K562 (cell line): ENCODE data around the gene TMEM72.

Source experiments
- CC2D1A ChIP-seq: fragments of 450-650 bp; IDR thresholded peaks from 2 replicates; pipeline ENCODE4 v1.6.1; 2017; ENCODE audit warnings: mild to moderate bottlenecking
- HMG20B ChIP-seq: fragments of 250-450 bp; sonication (Bioruptor Pico); IDR thresholded peaks from 2 replicates; pipeline ENCODE4 v1.5.0; 2021; ENCODE audit warnings: mild to moderate bottlenecking
- LARP7 ChIP-seq: fragments of 450-650 bp; IDR thresholded peaks from 2 replicates; pipeline ENCODE4 v1.6.1; 2016
- MEIS2 ChIP-seq: fragments of 450-650 bp; IDR thresholded peaks from 2 replicates; pipeline ENCODE4 v1.6.1; 2014; ENCODE audit warnings: mild to moderate bottlenecking; ENCODE audit not compliant: partially characterized antibody
- MYBL2 ChIP-seq, 2 experiments: fragments of 450-650 bp in 1 of 2; sonication (generic) in 1 of 2; formaldehyde crosslinking in 1 of 2; IDR thresholded peaks; 2 replicates each; pipeline versions ENCODE4 v1.6.1 to v1.8.1; 2017 to 2022; ENCODE audit warnings: borderline replicate concordance in 1 of 2, inconsistent platforms in 1 of 2, low read depth in 1 of 2, mild to moderate bottlenecking in 1 of 2, missing genetic modification reagents in 1 of 2, moderate library complexity in 1 of 2
- NFIC ChIP-seq: fragments of 450-650 bp; IDR thresholded peaks from 2 replicates; pipeline ENCODE4 v1.6.1; 2017; ENCODE audit warnings: mild to moderate bottlenecking, inconsistent platforms
- POLR2AphosphoS2 ChIP-seq: IDR thresholded peaks from 2 replicates; pipeline ENCODE4 v1.6.1; 2012; ENCODE audit warnings: low read length, improper control_type of control experiment
- TCF7 ChIP-seq: sonication (generic); IDR thresholded peaks from 2 replicates; pipeline ENCODE4 v1.6.1; 2016; ENCODE audit warnings: antibody characterized with exemption, borderline replicate concordance
- YBX1 ChIP-seq: fragments of 450-650 bp; IDR thresholded peaks from 2 replicates; pipeline ENCODE4 v1.7.1; 2016; ENCODE audit warnings: mild to moderate bottlenecking
- ZNF324 ChIP-seq: fragments of 250-450 bp; sonication (Bioruptor Pico); IDR thresholded peaks from 2 replicates; pipeline ENCODE4 v1.4.0; 2020; ENCODE audit warnings: mild to moderate bottlenecking
- TF ChIP-seq, protein P1 (sequence below): sonication (generic); formaldehyde crosslinking; IDR thresholded peaks from 2 replicates; pipeline ENCODE4 v1.9.0; 2022; ENCODE audit warnings: mild to moderate bottlenecking, missing genetic modification reagents
- TF ChIP-seq, protein P2 (sequence below), 3 experiments: IDR thresholded peaks in 2 of 3; conservative IDR thresholded peaks in 1 of 3; 2 replicates each; pipeline ENCODE4 v1.5.1; 2011 to 2012; ENCODE audit warnings: low read length in 3 of 3, mild to moderate bottlenecking in 3 of 3, control low read depth in 2 of 3, improper control_type of control experiment in 1 of 3, inconsistent platforms in 1 of 3, low read depth in 1 of 3, mixed read lengths in 1 of 3, moderate library complexity in 1 of 3; ENCODE audit not compliant: insufficient read depth in 2 of 3
- TF ChIP-seq, protein P3 (sequence below): IDR thresholded peaks from 3 replicates; pipeline ENCODE4 v1.6.1; 2011; ENCODE audit warnings: borderline replicate concordance, mild to moderate bottlenecking; ENCODE audit not compliant: insufficient read length, insufficient read depth
- TF ChIP-seq, protein P4 (sequence below): sonication (generic); formaldehyde crosslinking; IDR thresholded peaks from 2 replicates; pipeline ENCODE4 v1.8.0; 2022; ENCODE audit warnings: mild to moderate bottlenecking, missing genetic modification reagents

DNA sequence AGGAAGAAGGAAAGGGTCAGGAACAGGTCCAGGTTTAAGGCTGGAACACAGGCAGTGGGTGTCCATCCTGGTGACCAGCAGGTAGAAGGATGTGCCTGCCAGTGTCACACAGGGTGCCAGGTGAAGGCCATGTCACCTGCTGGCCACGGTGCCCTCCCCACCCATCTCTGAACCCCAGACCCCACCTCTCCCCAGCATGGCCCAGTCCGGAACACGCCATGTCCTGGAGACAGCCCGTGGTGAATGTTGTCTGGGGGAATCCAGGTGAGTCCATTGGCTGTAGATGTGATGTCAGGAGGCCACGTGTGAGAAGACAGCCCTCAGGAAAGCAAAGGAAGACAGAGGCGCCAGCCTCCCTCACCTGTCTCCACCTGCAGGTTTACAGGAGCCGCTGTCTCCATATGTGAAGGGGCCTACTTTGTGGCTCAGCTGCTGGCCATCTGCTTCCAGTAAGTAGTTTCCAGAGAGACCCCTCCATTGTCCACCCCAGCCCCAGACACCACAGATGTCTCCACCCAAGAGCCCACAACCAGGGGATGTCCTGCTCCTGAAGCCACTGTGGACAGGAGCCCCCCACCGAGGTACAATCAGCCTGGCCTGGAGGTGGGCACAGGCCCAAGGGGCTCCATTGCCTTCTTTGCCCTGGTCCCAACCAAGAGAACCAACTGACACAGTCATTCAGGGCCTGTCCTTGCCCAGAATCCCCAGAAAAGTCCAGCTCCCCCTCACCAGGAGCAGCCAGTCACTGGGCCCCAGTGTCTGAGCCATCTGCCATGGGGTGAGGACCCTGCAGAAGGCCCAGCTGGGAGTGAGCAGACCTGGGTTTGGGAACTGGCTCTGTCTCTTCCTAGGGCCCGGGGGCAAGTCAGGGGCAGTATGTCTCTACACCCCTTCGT is 20.7 kb downstream of the TMEM72 start:
- TF ChIP-seq, protein P1, sequence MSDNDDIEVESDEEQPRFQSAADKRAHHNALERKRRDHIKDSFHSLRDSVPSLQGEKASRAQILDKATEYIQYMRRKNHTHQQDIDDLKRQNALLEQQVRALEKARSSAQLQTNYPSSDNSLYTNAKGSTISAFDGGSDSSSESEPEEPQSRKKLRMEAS (CRISPR knock-in tag) = no peak
- TF ChIP-seq, protein P2, sequence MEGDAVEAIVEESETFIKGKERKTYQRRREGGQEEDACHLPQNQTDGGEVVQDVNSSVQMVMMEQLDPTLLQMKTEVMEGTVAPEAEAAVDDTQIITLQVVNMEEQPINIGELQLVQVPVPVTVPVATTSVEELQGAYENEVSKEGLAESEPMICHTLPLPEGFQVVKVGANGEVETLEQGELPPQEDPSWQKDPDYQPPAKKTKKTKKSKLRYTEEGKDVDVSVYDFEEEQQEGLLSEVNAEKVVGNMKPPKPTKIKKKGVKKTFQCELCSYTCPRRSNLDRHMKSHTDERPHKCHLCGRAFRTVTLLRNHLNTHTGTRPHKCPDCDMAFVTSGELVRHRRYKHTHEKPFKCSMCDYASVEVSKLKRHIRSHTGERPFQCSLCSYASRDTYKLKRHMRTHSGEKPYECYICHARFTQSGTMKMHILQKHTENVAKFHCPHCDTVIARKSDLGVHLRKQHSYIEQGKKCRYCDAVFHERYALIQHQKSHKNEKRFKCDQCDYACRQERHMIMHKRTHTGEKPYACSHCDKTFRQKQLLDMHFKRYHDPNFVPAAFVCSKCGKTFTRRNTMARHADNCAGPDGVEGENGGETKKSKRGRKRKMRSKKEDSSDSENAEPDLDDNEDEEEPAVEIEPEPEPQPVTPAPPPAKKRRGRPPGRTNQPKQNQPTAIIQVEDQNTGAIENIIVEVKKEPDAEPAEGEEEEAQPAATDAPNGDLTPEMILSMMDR (IDR thresholded peaks at IDR 0.05 in 2 of 3, conservative IDR thresholded peaks at IDR 0.05 in 1 of 3; ENCODE audit: insufficient read depth in 2 of 3, low read depth in 1 of 3, low read length in 3 of 3) = no peak
- TF ChIP-seq, protein P3, sequence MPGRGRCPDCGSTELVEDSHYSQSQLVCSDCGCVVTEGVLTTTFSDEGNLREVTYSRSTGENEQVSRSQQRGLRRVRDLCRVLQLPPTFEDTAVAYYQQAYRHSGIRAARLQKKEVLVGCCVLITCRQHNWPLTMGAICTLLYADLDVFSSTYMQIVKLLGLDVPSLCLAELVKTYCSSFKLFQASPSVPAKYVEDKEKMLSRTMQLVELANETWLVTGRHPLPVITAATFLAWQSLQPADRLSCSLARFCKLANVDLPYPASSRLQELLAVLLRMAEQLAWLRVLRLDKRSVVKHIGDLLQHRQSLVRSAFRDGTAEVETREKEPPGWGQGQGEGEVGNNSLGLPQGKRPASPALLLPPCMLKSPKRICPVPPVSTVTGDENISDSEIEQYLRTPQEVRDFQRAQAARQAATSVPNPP = no peak
- TF ChIP-seq HMG20B (CRISPR knock-in tag) = no peak
- TF ChIP-seq, protein P4, sequence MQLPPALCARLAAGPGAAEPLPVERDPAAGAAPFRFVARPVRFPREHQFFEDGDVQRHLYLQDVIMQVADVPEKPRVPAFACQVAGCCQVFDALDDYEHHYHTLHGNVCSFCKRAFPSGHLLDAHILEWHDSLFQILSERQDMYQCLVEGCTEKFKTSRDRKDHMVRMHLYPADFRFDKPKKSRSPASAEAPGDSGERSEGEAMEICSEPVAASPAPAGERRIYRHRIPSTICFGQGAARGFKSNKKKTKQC (CRISPR knock-in tag) = no peak
- TF ChIP-seq TCF7 = no peak
- TF ChIP-seq NFIC = no peak
- TF ChIP-seq MYBL2 (IDR thresholded peaks at IDR 0.05; ENCODE audit: low read depth) = no peak
- TF ChIP-seq MYBL2 (CRISPR knock-in tag; IDR thresholded peaks at IDR 0.05; ENCODE audit: borderline replicate concordance) = no peak
- no peak for TF ChIP-seq CC2D1A
- TF ChIP-seq LARP7 = no peak
- no peak for TF ChIP-seq POLR2AphosphoS2
- TF ChIP-seq YBX1 = no peak
- no peak for TF ChIP-seq ZNF324 (CRISPR knock-in tag)
- TF ChIP-seq MEIS2 = no peak
